DMS 273 (cell line): ENCODE data around the gene GFM1.
"Not testable (repeated sequence)": the region's sequence is repeated elsewhere in the genome, so short reads cannot be mapped to it uniquely, and the experiment has no call there.

Experiments used
- DNase-seq: peaks from one replicate; lab custom pipeline; 2025; ENCODE audit not compliant: unreplicated experiment; lab: John Stamatoyannopoulos, UW

Gene GFM1

GRCh38 chr3:158672215-158673176 lies 28.2 kb downstream of the GFM1 start, which contains the start of gene LXN:
LXN (minus strand) TSS chr3:158672648; CDS start chr3:158672478, 170 bp downstream.
- peak; percentile 20 for DNase-seq

- no peak for DNase-seq
Observed at GRCh38 chr3:158678687-158679086, 34.4 kb downstream of the GFM1 start.

DNA sequence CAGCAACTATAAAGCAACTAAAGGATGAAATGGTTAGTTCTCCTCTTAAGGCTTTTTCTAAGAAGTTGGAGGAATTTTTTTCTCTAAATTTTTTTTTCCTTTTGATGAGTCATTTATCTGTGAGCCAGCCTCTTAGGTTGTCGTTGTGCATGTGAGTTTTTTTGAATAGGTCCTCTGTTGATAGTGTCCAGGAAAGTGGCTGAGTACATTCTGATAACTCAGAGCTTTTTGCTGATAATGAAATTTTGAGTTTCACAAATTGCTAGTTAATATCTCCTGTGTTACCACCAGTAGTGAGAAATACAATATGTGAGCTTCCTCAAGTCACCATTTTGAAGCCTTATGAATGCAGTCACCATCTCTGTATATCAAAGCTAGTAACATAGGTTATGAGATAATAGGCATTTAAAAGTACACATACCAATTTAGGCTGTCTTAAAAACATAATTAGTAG lies 35.2 kb downstream of the GFM1 start:
- DNase-seq = no peak

DNA sequence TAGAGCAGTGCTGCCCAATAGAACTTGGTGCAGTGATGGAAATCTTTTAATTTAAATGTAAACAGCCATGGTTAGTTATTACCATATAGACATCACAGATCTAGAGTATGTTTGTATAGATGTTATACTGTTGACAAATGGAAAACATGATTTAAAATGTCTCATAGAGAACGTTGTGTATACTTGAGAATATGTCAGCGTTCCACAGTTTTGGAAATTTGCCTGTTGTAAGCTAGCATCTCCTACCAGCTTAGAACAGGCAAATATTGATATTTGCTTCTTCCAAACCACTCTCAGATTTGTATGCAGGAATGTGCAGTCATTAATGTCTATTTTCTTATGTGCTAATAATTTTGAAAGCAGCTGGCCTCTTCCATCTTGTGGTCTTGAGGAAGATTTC lies 36.5 kb downstream of the GFM1 start:
- DNase-seq = no peak

GRCh38 chr3:158683230-158683962 lies 39.1 kb downstream of the GFM1 start:
- DNase-seq = no peak

DNA sequence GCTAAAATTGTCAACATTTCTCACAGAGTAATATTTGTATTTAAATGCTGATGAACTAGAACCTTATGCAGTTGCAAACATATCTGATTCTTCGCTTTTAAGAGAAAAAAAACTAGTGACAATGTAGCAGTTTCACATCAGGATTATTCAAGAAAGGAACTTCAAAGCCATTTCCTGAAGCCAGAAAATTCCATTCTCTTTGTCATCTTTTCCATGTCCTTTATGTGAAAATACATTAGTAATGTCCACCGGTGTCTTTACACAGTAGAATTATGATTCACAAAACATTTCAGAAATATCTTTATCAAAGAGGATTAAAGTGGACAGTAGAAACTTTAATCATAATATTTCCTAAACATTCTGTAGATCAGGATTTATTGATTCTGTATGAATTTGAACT lies 40.8 kb downstream of the GFM1 start:
- DNase-seq = no peak

GRCh38 chr3:158693866-158694456 lies 49.6 kb downstream of the GFM1 start:
- not testable (repeated sequence) for DNase-seq

DNA sequence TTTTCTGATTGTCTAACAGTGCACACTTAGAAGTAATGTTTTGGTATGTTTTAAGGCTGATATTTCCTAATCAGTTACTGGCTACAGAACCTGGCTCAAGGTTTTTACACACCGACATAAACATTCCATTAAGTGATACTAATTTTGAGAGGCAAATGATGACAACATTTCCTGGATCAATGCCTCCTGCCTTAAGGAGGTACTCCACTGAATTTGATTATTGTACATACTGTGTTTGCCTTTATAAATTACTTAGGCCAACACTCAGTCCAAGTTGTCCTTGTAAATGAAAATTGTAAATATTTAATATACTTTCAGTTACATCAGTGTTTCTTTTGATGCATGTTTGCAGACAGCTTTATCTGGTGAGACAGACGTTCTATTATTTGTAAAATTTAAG lies 52.3 kb downstream of the GFM1 start:
- no peak for DNase-seq

- DNase-seq = no peak
Observed at GRCh38 chr3:158700559-158700958, 56.2 kb downstream of the GFM1 start.

DNA sequence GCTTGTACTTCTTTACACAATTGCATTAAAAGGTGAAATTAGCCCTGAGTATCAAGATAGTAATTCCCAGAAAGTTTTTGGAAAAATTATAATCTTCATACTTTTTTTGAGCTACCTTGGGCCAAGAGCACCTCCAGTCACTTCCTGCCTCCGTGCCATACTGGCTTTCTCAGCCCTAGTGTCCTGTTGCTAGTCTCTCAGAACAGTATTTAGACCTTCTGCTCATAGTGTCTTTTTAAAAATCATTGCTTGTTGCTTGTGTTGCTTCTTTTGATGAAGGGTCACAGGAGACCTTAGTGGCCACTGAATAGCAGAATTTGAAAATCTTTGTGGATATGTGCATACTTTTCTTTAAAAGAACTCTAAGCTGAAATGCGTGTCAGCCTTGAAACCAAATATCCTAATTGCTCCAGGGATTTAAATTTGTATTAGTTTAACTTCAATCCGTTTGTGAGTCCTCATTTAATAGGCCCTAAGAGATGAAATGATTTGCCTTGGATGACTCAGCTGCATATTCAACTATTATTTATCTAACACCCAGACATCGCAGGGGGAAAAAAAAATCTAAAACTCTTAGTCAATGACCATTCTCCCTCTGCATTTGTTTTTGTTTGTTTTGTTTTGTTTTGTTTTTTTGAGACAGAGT lies 57.2 kb downstream of the GFM1 start:
- no peak for DNase-seq

DNA sequence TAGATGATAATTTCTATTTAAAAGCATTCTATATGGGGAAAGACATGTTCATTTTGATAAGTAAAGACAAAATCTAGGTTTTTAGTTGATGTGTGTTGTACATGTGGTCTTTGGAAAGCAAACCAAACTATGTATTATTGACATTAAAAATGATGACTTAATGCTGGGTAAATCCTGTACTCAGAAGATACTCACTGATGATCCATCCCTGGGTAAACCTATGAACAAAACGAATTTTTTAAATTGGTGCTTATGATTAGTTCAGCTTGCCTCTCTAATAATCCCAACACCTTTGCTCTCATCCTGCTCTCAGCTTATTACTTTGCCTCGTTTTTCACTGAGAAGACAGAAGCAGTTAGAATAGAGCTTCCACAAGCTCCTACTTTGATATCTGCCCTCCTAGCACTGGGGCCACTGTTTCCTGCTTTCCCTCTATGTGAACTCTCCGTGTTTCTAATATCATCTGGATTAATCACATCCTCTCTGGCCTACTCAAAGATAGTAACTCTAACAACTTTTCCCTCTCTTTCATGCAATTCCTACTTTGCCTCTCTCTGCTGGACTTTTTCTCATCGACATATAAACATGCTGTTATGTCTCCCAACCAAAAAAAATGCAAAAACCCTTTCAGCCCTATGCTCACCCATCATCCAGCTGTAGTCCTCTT lies 58.6 kb downstream of the GFM1 start:
- no peak for DNase-seq

GRCh38 chr3:158703566-158703965 lies 59.2 kb downstream of the GFM1 start:
- no peak for DNase-seq

GRCh38 chr3:158709666-158710083 lies 65.3 kb downstream of the GFM1 start:
- no peak for DNase-seq

DNA sequence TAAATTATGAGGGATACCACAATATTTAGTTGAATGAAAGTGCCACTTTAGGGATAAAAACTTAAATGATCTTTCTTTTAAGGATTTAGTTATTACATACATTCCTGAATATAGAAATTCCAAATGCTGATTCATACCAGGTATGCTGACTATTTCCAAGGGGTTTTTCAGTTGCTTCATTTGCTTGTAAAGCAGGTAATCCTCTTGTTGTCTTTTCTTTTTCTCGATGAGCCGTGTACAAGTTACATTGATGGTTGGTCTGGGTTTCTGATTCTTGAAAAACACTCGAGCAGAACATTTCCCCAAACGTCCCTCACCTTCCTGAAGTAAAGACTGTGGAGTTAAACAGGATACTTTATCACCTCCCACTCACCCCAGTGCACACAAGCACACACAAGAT lies 66.3 kb downstream of the GFM1 start:
- no peak for DNase-seq

DNA sequence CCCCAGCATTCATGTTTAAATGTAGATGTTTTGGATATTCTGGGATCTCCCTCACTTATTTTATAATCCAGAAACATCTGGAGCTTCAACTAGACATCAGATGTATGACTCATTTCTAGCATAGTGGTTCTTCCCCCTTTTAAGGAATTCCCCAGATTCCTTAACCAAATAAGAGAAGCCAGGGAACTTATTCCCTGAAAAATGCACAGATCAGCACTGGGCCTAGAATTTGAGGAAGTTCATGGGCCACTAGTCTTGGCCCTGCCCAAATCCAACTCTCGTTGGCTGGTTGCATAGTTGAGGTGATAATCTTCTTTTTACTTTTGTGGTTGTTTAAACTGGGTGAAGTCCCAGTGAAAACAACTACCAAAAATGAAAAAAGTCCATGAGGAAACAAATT lies 67.6 kb downstream of the GFM1 start:
- no peak for DNase-seq

GRCh38 chr3:158712443-158712842 lies 68.1 kb downstream of the GFM1 start:
- DNase-seq = no peak

DNA sequence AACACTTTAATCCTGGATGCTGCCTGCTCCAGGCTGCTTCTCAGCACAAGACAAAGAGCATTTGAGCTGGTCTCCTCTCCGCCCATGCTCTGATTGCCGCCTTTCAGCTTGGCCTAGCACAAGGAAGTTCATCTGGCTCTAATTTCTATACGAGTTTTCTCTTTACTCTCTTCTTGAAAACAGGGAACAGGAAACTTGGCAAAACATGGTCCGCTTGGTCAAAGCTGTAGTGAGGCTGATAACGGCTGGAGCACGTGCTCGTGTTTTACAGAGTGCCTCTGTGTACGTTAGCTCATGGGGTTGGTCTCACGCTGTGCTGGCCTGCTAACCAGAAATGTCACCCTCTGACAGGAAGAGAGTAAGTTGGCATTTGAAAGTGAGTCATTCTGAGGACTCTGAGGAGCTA lies 68.8 kb downstream of the GFM1 start:
- DNase-seq = no peak

GRCh38 chr3:158717576-158717975 lies 73.2 kb downstream of the GFM1 start:
- DNase-seq = peak; percentile 85

DNA sequence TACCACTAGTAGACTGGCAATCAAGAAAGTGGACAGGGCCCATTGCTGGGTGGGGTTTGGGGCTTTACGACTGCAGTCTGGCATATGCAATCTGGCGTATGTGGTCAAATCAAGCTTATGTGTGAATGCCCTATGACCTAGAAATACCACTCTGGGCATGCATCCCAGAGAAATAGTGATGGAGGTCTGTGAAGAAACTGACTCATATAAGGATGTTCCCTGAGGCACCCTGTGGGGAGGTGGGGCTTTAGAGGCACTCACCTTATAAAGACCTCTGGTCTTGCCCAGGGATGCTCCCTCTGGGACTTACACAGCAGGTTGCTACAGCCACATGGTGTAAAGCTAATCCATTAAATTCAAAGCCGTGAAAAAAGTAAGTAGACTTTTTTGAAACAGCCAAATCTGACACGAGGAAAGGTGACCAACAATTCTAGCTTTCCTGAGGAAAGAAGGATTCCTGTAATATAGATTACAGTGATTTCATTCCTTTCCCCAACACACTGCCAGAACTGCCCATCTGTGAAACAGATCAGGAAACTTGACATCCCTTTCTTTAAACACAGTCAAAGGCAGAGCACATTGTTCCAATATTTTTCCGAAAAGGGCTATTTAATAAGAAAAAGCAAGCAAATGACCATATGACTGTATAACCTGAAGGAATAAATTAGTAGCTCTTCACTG lies 74.3 kb downstream of the GFM1 start:
- DNase-seq = peak; percentile 53

DNA sequence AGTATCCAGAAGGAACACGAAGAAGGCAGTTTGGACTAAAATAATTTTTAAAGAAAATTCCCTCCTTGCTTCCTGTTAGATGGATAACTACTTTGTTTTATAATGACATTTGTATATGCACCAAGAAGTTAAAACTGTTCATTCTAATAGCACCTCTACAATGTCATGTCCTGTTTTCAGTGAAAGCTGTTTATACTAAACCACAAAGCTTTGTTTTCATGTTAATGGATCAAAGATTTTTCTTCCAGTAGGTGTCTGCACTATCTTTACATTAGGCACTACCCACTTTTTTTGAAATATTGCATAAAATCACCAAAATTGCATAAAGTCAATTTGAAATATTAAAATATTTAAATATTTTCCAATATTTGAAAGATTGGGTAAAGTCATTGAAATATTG lies 77.8 kb downstream of the GFM1 start:
- no peak for DNase-seq
